A172 (cell line): ENCODE data around the gene PHLDB1. TPM values are rescaled to one million over a fixed set of nuclear protein-coding genes. Genes with fewer than 3 reads are reported as not detected.
"Not testable (repeated sequence)": the region's sequence is repeated elsewhere in the genome, so short reads cannot be mapped to it uniquely, and the experiment has no call there.

ENCODE experiments used
- DNase-seq: peaks from one replicate; pipeline ENCODE4 v3.0.0-alpha.2; 2015; ENCODE audit warnings: low spot score
- total RNA-seq: library from RNA; depleted of rRNA; stranded (reverse); fragments of >200 nt; shearing (Covaris generic); gene quantifications from 2 replicates; pipeline ENCODE4 v1.2.3, GENCODE V29; 2014

PHLDB1 gene
- total RNA-seq, 1 experiment from 2014 or later, result 87.1 TPM

DNA sequence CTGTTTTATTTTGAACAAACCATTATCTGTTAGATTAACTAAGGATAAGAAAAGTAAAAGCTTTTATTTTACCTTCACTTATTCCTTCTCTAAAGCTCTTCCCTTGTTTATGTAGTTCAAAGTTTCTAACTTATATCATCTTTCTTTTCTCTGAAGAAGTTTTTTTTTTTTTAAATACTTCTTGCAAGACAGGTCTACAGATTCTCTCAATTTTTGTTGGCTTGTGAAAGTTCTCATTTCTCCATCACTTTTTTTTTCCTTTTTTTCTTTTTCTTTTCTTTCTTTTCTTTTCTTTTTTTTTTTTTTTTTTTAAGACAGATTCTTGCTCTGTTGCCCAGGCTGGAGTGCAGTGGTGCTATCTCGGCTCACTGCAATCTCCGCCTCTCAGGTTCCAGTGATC, 76.8 kb downstream of the PHLDB1 start:
- no peak for DNase-seq

DNA sequence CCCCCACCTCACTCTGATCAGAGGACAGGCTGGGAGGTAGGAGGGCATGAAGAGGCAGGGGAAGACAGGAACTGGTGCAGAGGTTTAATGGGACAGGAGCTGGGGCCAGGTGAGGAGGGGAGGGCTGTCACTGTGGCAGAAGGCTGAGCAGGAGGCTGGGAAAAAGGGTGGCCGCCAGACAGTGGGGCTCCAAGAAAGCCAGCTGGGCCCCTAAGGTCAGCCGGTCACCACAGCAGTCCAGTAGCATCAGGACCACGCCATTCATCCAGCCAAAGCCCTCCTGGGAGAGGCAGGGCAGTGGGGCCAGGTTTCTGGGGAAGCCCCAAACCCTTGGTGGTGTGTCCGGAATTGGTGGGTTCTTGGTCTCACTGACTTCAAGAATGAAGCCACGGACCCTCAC, 80.5 kb downstream of the PHLDB1 start:
- DNase-seq, result no peak

DNA sequence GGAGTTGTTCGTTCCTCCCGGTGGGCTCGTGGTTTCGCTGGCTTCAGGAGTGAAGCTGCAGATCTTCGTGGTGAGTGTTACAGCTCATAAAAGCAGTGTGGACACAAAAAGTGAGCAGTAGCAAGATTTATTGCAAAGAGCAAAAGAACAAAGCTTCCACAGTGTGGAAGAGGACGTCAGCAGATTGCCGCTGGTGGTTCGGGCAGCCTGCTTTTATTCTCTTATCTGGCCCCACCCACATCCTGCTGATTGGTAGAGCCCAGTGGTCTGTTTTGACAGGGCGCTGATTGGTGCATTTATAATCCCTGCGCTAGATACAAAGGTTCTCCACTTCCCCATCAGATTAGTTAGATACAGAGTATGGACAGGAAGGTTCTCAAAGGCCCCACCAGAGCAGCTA, 80.9 kb downstream of the PHLDB1 start:
- DNase-seq, result not testable (repeated sequence)

DNA sequence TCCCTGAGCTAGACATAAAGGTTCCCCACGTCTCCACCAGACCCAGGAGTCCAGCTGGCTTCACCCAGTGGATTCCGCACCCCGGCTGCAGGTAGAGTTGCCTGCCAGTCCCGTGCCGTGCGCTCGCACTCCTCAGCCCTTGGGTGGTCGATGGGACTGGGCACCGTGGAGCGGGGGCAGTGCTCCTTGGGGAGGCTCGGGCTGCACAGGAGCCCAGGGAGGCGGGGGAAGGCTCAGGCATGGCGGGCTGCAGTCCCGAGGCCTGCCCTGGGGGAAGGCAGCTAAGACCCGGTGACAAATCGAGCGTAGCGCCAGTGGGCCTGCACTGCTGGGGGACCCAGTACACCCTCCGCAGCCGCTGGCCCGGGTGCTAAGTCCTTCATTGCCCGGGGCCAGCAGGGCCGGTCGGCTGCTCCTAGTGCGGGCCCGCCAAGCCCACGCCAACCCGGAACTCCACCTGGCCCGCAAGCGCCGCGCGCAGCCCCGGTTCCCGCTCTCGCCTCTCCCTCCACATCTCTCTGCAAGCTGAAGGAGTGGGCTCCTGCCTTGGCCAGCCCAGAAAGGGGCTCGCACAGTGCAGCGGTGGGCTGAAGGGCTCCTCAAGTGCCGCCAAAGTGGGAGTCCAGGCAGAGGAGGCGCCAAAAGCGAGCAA, 81.6 kb downstream of the PHLDB1 start:
- DNase-seq, result no peak

DNA sequence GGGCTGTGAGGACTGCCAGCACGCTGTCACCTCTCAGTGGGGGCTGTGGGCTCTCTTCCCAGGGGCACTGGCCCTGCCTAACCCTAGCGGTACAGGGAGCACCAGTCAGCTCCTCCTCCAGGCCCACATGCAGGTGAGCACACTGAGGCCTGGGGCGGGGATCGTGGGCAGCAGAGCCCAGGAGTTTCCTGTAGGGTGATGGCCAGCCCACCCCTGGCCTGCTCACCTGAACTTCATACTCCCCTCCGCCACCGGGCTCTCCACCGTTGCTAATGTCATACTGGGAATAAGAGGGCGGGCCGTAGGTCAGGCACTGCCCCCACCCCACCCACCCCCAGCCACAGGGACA, 82.1 kb downstream of the PHLDB1 start:
- DNase-seq, result no peak

DNA sequence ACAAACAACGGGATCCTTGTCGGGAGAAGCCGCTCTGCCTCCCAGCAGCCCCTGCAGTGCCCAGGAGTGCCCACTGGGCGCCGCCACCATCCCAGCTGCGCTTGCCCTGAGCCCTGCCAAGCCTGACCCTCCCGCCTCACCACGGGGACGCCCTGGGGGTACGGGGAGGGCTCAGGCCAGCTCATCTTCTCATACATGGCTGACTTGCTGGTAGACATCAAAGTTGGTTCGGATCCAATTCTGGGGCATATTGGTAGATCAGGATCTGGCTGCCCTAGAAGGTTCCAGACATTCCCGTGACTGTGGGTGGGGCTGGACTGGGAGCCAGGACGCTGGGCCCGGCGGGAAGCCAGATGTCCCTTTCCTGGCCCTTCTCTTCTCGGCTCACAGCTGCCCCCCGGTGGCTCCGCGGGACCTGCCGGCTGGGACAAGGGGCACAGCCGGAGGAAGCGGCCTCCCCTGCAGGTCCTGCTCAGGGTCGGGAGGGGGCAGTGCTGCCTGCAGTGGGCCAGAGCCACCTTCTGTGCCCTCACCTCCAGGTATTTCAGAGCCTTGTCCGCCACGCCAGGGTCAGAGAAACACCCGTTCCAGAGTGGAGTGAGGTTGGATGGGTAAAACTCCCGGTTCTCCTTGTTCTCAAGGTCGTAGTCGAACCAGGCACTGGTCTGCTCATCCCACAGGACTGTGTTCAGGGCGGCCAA, 82.6 kb downstream of the PHLDB1 start:
- DNase-seq, result peak; percentile 53

DNA sequence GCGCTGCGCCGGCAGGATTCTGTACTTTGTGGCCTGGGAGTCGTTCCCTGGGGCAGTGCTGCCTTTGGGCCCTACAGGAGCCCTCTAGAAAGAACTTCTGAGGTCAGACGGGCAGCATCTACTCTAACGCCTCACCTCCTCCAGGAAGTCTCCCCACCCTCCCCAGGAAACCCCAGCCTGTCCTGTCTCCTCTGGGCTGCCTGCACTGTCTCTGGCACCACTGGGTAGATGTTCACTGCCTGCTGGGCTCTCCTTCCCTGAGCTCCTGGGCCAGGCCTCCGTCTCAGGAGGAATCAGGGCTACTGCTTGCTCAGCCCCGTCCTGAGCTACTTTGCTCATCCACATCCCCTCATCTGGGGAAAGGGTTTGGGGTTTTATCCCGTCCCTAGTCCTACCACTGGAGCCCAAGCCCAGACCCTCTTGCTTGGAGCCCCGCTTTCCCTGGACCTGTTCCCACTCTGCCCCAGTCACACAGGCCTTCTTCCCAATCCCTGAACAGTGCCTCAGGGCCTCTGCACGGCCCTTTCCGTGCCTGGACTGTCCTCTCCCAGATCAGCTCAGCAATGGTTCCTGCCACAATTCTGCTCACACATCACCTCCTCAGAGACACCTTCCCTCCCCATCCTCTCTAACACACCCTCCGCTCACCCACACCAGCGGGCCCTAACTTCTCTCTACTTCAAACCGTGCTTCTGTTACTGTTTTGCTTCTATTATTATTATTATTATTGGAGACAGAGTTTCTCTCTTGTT, 83.3 kb downstream of the PHLDB1 start:
- no peak for DNase-seq

DNA sequence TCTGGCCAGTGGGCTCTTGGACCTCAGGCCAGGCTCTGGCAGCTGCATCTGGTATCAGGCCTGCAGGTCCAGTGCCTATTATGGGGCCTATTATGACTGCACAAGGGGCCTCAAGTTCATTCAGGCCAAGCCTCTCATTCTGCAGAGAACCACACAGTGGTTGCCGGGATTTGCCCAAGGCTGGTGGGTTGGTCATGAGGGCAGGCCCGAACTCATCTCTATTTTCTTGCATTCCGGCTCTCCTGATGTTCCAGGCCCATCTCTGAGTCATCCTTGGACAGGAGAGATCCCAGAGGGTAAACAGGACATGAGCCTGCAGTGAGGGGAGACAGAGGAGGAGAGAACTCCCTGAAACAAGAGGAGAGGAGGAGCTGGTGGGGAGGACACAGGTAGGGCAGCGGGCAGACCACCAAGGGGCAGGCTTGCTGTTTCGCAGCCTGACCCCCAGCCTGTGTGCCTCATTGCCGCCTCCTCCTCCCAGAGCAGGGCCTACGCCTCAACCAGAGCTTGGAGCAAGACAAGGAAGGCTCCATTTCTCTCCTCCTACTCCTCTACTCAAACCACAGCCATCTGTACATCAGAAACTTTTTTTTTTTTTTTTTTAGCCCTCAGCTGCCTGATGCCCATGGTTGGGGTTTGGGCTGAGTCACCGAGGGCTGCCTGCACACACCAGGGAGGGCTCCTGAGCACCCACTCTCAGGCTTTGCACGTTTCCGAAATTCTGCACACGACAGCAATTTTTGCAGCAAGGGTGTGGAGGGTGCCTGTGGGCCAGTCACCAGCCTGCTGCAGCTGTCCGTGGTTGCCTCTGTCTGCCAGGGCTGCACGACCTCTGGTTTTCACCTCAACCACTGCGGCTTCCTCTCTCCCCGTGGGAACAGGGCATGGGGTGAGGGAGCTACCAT, 84.8 kb downstream of the PHLDB1 start:
- peak; percentile 8 for DNase-seq

DNA sequence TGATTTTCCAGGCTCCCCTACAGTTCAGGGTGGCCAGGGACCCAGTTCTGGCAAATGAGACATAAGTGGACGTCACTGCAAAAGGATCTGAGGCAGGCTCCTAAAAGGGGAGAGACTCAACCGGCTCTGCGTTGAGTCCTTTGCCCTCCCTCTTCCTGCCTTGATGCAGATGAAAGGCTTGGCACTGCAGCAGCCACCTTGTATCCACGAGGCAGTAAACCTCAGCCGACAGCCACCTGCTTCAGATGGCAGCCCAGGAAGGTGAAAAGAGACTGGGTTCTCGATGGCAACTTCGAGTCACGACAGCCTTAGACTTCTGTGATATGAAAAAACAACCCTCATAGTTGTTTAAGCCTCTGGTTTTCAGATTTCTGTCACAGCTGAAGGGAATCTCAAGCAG, 86.8 kb downstream of the PHLDB1 start:
- no peak for DNase-seq

DNA sequence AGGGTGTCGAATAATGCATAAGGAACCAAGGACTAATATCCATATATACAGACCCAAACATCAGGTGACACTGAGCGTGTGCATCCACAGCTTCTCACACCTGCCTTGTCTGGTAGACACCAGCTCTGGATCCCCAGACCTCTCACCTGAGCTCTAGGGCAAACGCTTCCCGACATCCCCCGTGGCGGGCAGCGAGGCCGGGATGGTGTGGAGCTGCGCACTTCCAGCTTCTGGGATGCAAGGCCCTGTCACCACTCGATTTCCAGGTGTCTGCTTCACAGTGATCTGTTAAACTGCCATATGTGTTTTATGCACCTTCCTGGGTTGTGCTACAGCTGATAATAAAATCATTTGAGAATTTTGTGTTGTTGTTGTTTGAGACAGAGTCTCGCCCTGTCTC, 87.4 kb downstream of the PHLDB1 start:
- no peak for DNase-seq

DNA sequence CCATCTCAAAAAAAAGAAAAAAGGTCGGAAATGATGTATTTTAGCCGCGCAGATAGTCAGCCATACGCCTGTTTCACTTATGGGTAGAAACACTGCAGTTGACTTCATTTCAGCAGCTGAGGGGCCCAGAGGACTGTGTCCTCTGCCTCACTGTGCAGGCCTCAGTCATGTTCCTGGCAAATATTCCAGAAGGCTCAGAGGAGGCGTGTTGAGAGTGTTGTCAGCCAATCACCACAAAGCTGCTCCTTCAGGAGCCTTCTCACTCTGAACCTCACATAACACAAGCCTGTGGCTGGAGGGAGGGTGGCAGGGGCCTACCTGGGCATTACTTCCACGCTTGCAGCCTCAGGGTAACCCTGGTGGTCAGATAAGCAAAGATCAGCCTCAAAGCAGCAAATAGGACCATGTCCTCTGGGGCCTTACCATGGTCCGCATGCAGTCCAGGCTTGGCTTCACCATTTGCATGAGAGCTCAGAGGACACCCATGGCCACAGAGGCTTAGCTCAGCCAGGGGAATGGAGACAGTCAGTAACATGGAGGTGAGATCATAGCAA, 89.3 kb downstream of the PHLDB1 start:
- no peak for DNase-seq

DNA sequence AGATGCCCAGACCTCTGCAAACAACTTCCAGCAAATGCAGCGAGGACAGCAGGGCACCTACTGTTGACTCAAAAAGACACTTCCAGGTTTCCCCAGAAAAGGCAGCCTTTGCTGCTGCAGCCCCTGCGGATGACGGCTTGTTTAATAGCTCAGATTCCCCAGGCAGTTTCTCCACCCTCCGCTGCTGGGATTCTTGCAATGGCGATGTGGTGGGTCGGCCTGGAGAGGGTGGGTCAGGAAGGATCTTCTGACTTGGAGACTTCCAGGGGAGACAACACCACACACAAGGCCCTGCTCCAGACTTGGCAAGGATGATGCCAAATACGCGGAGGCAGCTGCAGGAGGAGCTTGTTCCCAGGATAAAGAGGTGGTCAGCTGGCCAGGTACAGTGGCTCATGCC, 89.9 kb downstream of the PHLDB1 start:
- no peak for DNase-seq

DNA sequence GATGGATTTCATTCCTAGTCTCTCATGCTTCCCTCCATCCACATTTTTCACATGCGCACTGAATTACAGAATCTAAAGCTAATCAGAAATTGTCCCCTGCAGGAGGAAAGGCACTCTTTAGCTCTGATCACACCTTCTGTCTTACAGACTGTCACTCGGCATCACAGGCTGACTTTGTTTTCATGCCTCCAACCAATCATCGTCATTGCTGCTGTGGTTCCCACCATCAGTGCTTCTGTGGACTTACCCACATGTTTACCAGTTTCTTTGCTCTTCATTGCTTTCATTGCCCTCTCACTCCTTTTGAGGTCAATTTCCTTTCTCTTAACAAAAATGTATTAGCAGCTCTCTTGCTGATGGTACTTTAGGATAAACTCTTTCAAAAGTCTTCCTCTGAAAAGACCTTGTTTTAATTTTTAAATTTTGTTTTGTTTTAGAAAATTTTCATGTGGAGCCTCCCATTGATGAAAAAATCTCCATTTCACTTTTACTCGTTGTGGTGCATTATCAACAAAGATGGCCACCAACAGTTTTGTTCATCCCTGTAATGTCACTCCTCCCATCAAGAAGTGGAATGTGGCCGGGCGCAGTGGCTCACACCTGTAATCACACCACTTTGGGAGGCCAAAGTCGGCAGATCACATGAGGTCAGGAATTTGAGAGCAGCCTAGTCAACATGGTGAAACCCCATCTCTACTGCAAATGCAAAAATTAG, 92.2 kb downstream of the PHLDB1 start:
- DNase-seq, result no peak

DNA sequence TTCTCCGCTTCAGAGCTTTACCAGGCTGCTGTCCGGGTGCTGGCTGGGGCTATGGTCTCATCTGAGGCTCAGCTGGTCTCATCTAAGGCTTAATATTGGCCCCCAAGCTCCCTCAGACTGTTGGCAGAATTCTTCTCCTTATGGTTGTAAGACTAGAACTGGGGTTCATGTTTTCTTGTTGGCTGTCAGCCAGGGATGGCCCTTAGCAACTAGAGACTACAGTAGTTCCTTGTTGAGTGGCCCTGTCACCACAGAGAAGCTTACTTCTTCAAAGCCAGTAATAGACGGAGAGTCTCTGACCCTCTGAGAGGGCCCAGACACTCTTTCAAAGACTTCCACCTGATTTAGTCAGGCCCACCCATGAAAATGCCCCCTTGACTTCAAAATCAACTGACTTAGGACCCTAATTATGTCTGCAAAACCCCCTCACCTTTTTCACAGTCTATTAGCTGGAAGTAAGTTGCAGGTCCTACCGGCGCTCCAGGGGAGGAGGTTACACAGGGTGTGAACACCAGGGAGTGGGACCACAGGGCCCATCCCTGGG, 96.2 kb downstream of the PHLDB1 start:
- no peak for DNase-seq

DNA sequence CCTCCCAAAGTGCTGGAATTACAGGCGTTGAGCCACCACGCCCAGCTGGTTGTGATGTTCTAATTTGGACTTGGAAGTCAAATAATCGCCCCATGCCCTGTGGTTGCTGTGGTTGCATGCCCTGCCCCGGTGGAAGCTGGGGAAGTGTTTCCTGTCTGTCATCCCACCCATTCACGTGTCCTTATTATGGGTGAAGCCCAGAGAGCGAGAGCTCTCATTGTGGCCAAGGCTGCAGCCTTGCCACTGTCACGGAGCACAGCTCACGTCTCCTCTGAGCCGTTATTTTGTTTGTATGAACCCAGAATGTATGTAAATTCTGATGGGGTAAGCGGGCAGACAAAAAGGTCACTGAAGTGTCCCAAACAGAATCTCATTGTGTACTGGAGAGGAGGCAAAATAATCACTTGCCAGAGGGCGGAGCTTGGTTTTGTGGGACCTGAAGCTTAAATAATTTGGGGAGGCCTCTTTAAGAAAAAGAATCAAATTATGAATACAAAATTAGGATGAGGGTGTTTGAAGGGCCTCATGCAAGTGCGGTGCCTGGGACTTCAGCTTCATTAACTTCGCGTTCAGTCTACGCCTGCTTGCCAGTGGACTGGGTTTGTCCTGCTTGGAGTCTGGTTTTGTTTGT, 97.8 kb downstream of the PHLDB1 start:
- DNase-seq, result peak; percentile 13

DNA sequence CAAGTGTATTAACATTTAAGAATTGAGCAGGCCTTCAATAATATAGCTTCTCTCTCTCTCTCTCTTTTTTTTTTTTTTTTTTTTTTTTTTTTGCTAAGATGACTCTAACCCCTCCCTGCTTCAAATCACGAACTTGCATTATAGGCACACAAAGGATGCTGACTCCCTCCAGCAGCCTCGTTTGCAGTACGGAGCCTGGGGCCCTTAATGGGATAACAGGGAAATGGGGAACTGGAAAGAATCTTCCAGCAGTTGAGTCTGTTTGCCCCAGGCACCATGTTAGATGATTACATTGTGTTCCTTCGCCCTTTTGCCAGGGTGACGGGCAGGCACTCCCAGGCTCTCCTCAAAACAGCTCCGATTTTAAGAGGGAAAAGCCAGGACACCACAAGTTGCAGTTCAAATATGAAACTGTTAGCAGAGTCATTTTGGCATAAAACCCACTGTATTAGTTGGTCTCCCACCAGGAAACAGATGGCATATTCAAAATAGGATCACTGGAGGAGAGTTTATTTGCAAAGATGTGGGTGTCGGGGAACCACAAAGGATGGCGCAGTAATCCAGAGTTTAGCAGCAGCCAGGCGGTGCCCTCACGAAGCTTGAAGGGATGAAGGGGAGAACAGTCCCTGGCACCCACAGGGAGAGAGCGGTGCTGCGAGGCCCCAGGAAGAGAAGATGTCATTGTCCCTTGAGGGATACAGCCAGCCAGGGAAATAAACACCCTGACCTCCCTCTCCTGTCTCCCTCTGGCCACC, 98.6 kb downstream of the PHLDB1 start:
- DNase-seq, result no peak

DNA sequence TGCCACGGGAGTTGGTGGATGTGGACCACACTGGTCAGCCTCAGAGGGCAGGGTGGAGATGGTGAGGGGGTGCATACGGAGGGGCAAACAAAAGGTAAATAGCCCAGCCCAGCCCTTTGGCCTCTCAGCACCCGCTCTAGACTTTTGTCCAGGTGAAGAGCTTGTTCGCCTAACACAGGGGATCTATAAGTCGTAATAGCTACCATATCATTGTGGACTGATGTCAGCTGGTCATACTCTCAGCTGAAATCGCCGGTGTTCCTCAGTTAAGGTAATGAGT, 99.1 kb downstream of the PHLDB1 start:
- DNase-seq, result no peak
